ENCODE data around the gene PRPF6.

PRPF6 gene

GRCh38 chr20:64027981-64028685 lies 47.2 kb downstream of the PRPF6 start:
- H4K20me1 ChIP-seq (ENCODE audit: control insufficient read depth, insufficient read depth, low read depth, low read length), result no peaks in the 10 kb centered on the region
- peaks cover 84% of the 10 kb centered on the region for H3K36me3 ChIP-seq (ENCODE audit: control insufficient read depth, low read length)
- no peaks in the 10 kb centered on the region for H3K9me3 ChIP-seq (ENCODE audit: control insufficient read depth, insufficient read depth, low read length)
- H3K9me2 ChIP-seq (replicated peaks; ENCODE audit: control insufficient read depth, low read length), result no peaks in the 10 kb centered on the region
- H3K4me1 ChIP-seq (ENCODE audit: control insufficient read depth, low read length), result no peaks in the 10 kb centered on the region
- no peaks in the 10 kb centered on the region for H3F3A ChIP-seq (ENCODE audit: control insufficient read depth, insufficient read depth)
- no peak for TF ChIP-seq CTCF (IDR thresholded peaks at IDR 0.05; ENCODE audit: low read depth, low read length, poor library complexity, severe bottlenecking)
- TF ChIP-seq EZH2phosphoT487 (IDR thresholded peaks at IDR 0.05; ENCODE audit: borderline replicate concordance, low read length), result no peak
- no peak overlapping the region for H3K4me2 ChIP-seq (ENCODE audit: low read length)
- no peaks in the 10 kb centered on the region for H3K27me3 ChIP-seq (ENCODE audit: control insufficient read depth, low read length)
- H3K79me2 ChIP-seq (ENCODE audit: control insufficient read depth, low read length), result no peaks in the 10 kb centered on the region
- H3K27ac ChIP-seq (ENCODE audit: low read depth, low read length), result no peak overlapping the region
- H3K4me3 ChIP-seq (ENCODE audit: low read length), result no peak overlapping the region

- Histone ChIP-seq H3K4me2 (ENCODE audit: low read length) (no peak overlapping the region), H3K27me3 (ENCODE audit: control insufficient read depth, low read length) (no peaks in the 10 kb centered on the region), H3K36me3 (ENCODE audit: control insufficient read depth, low read length) (peaks cover 77% of the 10 kb centered on the region), H3K79me2 (ENCODE audit: control insufficient read depth, low read length) (no peaks in the 10 kb centered on the region), H3K27ac (ENCODE audit: low read depth, low read length) (no peak overlapping the region), H3K4me1 (ENCODE audit: control insufficient read depth, low read length) (no peaks in the 10 kb centered on the region), H3K9me3 (ENCODE audit: control insufficient read depth, insufficient read depth, low read length) (no peaks in the 10 kb centered on the region), H3K4me3 (ENCODE audit: low read length) (no peak overlapping the region), H3K9me2 (replicated peaks; ENCODE audit: control insufficient read depth, low read length) (no peaks in the 10 kb centered on the region), H3F3A (ENCODE audit: control insufficient read depth, insufficient read depth) (no peaks in the 10 kb centered on the region), H4K20me1 (ENCODE audit: control insufficient read depth, insufficient read depth, low read depth, low read length) (no peaks in the 10 kb centered on the region)
- no peak for TF ChIP-seq EZH2phosphoT487 (IDR thresholded peaks at IDR 0.05; ENCODE audit: borderline replicate concordance, low read length)
- no peak for TF ChIP-seq CTCF (IDR thresholded peaks at IDR 0.05; ENCODE audit: low read depth, low read length, poor library complexity, severe bottlenecking)
These were observed 48.6 kb downstream of the PRPF6 start for GRCh38 chr20:64029293-64030117.

- no peaks in the 10 kb centered on the region for H3K9me2 ChIP-seq (replicated peaks; ENCODE audit: control insufficient read depth, low read length)
- H3K4me1 ChIP-seq (ENCODE audit: control insufficient read depth, low read length), result peaks cover 7% of the 10 kb centered on the region
- no peak for TF ChIP-seq EZH2phosphoT487 (IDR thresholded peaks at IDR 0.05; ENCODE audit: borderline replicate concordance, low read length)
- TF ChIP-seq CTCF (IDR thresholded peaks at IDR 0.05; ENCODE audit: low read depth, low read length, poor library complexity, severe bottlenecking), result no peak
- H4K20me1 ChIP-seq (ENCODE audit: control insufficient read depth, insufficient read depth, low read depth, low read length), result no peaks in the 10 kb centered on the region
- no peaks in the 10 kb centered on the region for H3K79me2 ChIP-seq (ENCODE audit: control insufficient read depth, low read length)
- H3K27ac ChIP-seq (ENCODE audit: low read depth, low read length), result no peak overlapping the region
- H3K9me3 ChIP-seq (ENCODE audit: control insufficient read depth, insufficient read depth, low read length), result no peaks in the 10 kb centered on the region
- no peak overlapping the region for H3K4me2 ChIP-seq (ENCODE audit: low read length)
- H3K4me3 ChIP-seq (ENCODE audit: low read length), result no peak overlapping the region
- H3F3A ChIP-seq (ENCODE audit: control insufficient read depth, insufficient read depth), result peaks cover 7% of the 10 kb centered on the region; the same call in 1 of the 2 replicates
- H3K27me3 ChIP-seq (ENCODE audit: control insufficient read depth, low read length), result no peaks in the 10 kb centered on the region
- peaks cover 77% of the 10 kb centered on the region for H3K36me3 ChIP-seq (ENCODE audit: control insufficient read depth, low read length)
These were observed 49.6 kb downstream of the PRPF6 start for GRCh38 chr20:64030371-64031134.
